A549 (cell line): ENCODE results near the gene LMTK3. TPM values are rescaled to one million over a fixed set of nuclear protein-coding genes. Genes with fewer than 3 reads are reported as not detected.

Experiments
- ATAC-seq, 2 experiments: fragments of 200-7000 bp in 1 of 2; fragments of >200 bp in 1 of 2; cut with Nextera tagmentation in 1 of 2; cut with Tn5 transposase in 1 of 2; 3 replicates each; pipeline versions ENCODE4 v1.8.0 to v1.9.1; 2018 to 2020; ENCODE audit warnings: mild to moderate bottlenecking in 1 of 2, moderate library complexity in 1 of 2
- CTCF ChIA-PET: fragments of 300-600 bp; sonication (Branson Sonifier 250); formaldehyde crosslinking; extraction: SDS; loops from one replicate; lab custom pipeline; 2021; ENCODE audit warnings: antibody characterized with exemption, inconsistent platforms; lab: Yijun Ruan, JAX
- POLR2A ChIA-PET: fragments of 350-600 bp; formaldehyde crosslinking; extraction: SDS; loops from one replicate; lab custom pipeline; 2021; ENCODE audit warnings: antibody characterized with exemption, inconsistent platforms; lab: Yijun Ruan, JAX
- DNase-seq, 2 experiments: peaks; one replicate each; pipeline versions ENCODE4 v3.0.0 to v3.0.0-alpha.2; 2011 to 2016; ENCODE audit warnings: low read depth in 1 of 2, low spot score in 1 of 2
- FAIRE-seq: peaks from 2 replicates; lab custom pipeline; 2011; peaks lifted over from hg19 to GRCh38; lab: Jason Lieb, UNC
- H3K27ac ChIP-seq, 2 experiments: fragments of >200 bp; sonication (Bioruptor Twin); formaldehyde crosslinking; 3 replicates each; pipeline ENCODE4 v1.5.1; 2016 to 2017
- H3K4me1 ChIP-seq: fragments of >200 bp; sonication (Bioruptor Twin); formaldehyde crosslinking; 3 replicates; pipeline ENCODE4 v1.6.1; 2016
- H3K4me2 ChIP-seq: fragments of >200 bp; sonication (Bioruptor Twin); formaldehyde crosslinking; 3 replicates; pipeline ENCODE4 v1.6.1; 2016
- H3K4me3 ChIP-seq: fragments of >200 bp; sonication (Bioruptor Twin); formaldehyde crosslinking; 3 replicates; pipeline ENCODE4 v1.5.1; 2016
- H3K9me3 ChIP-seq: fragments of >200 bp; sonication (Bioruptor Twin); formaldehyde crosslinking; 3 replicates; pipeline ENCODE4 v1.6.1; 2016
- CEBPB ChIP-seq, 2 experiments: fragments of >200 bp in 1 of 2; sonication (Bioruptor Twin) in 1 of 2; formaldehyde crosslinking in 1 of 2; IDR thresholded peaks; 2 replicates each; pipeline ENCODE4 v1.6.1; 2012 to 2016
- CHD2 ChIP-seq: fragments of 150-350 bp; IDR thresholded peaks from 2 replicates; pipeline ENCODE4 v1.6.1; 2014; ENCODE audit warnings: low read length; ENCODE audit not compliant: partially characterized antibody
- JUN ChIP-seq, 2 experiments: fragments of >200 bp; sonication (Bioruptor Twin); formaldehyde crosslinking; IDR thresholded peaks; 2 replicates in 1 of 2; 3 replicates in 1 of 2; pipeline ENCODE4 v1.6.1; 2016 to 2017
- NFE2L2 ChIP-seq: fragments of 150-350 bp; conservative IDR thresholded peaks from 2 replicates; pipeline ENCODE4 v1.6.1; 2014; ENCODE audit warnings: low read length
- NR3C1 ChIP-seq: fragments of >200 bp; sonication (Bioruptor Twin); formaldehyde crosslinking; IDR thresholded peaks from 3 replicates; pipeline ENCODE4 v1.6.1; 2017
- RAD21 ChIP-seq, 2 experiments: fragments of >200 bp in 1 of 2; sonication (Bioruptor Twin) in 1 of 2; formaldehyde crosslinking in 1 of 2; IDR thresholded peaks in 1 of 2; conservative IDR thresholded peaks in 1 of 2; 2 replicates in 1 of 2; 3 replicates in 1 of 2; pipeline ENCODE4 v1.6.1; 2012 to 2018; ENCODE audit warnings: inconsistent platforms in 1 of 2
- RFX5 ChIP-seq: fragments of 450-650 bp; IDR thresholded peaks from 2 replicates; pipeline ENCODE4 v1.7.1; 2014; ENCODE audit warnings: antibody characterized with exemption, mild to moderate bottlenecking, moderate library complexity
- TP53 ChIP-seq: fragments of 250-450 bp; sonication (Bioruptor Pico); IDR thresholded peaks from 2 replicates; pipeline ENCODE4 v1.5.0; 2021; ENCODE audit warnings: mild to moderate bottlenecking, moderate library complexity
- ZFP36 ChIP-seq: fragments of 450-650 bp; IDR thresholded peaks from 2 replicates; pipeline ENCODE4 v1.6.1; 2014; ENCODE audit warnings: borderline replicate concordance; ENCODE audit not compliant: partially characterized antibody
- WGBS: methylation state at CpG from one replicate; pipeline ENCODE4 v1.1.6; 2017; ENCODE audit errors: missing lambda C conversion rate; 5-methylcytosine and 5-hydroxymethylcytosine counted together
- polyA plus RNA-seq, 4 experiments: library from polyadenylated mRNA; depleted of rRNA in 3 of 4; stranded (reverse); fragments of >200 nt; fragmentation: RNase III in 1 of 4; extraction: RNeasy Plus Mini Kit Qiagen cat#74134 plus additional on column Dnase treatment in 1 of 4; gene quantifications; 2 replicates in 3 of 4; 3 replicates in 1 of 4; pipeline ENCODE4 v1.2.3, GENCODE V29; 2011 to 2017
- TF ChIP-seq, protein P1 (sequence below): fragments of 250-450 bp; sonication (Bioruptor Pico); IDR thresholded peaks from 2 replicates; pipeline ENCODE4 v1.5.0; 2020; ENCODE audit warnings: low read depth, mild to moderate bottlenecking, moderate library complexity

LMTK3 gene
- polyA plus RNA-seq, 2 of the 4 experiments (the other 2 are of a cell fraction) = 0.62 to 6.1 TPM

DNA sequence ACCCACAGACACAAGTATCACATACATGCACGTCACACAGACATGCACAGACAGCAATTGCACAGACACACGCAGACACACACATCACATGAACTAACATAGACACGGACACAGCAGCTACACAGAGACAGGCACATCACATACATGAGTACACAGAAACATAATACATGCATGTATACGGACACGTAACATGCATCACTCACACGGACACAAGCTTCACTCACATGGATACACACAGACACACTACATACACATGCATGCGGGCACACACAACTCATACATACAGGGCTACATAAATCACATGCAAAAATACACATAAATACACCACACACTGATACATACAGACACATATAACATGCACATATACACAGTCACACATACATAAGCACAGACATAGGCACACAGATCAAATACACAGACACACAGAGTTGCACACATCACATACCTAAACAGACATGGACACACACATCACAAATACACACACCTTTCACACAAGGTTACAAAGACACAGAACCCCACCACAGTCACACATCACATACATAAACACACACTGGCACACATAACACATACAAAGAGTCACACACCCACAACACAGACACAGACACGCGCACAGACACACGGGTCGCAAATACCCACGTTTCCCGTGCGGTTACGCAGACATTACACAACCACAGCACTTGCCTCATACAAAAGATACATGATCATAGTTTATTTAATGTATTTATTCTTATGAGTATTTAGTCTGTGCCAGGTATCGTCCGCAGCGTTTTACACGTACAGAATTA is 1.1 kb upstream of the LMTK3 start:
- ChIA-PET POLR2A (interaction anchor here (1.3 to 1.4 kb wide), 2 partner anchors 19 to 43 kb away, joined by 3 to 5 read pairs; no protein-coding TSS in a partner anchor), CTCF (interaction anchor here (1.3 to 10.2 kb wide), 7 partner anchors 7 to 122 kb away, joined by 4 to 101 read pairs (median 6); partner anchors contain the start of gene KDELR1)
- 54% methylated on average over 19 of the region's 19 CpGs for WGBS
- H3K4me2 ChIP-seq = peak overlapping the region; percentile 86
- ATAC-seq (no peak), FAIRE-seq (peak; percentile 54), DNase-seq (no peak)
- H3K27ac ChIP-seq = peak overlapping the region; percentile 92 to 93
- H3K4me1 ChIP-seq = peaks cover 34% of the 10 kb centered on the region
- no peak for TF ChIP-seq RAD21 (conservative IDR thresholded peaks at IDR 0.05 in 1 of 2, IDR thresholded peaks at IDR 0.05 in 1 of 2)
- peak; percentile 38 to 76; a peak in 2 of 4 replicates for TF ChIP-seq CEBPB (IDR thresholded peaks at IDR 0.05)
- no peaks in the 10 kb centered on the region for H3K9me3 ChIP-seq
- H3K4me3 ChIP-seq = peak overlapping the region; percentile 59

DNA sequence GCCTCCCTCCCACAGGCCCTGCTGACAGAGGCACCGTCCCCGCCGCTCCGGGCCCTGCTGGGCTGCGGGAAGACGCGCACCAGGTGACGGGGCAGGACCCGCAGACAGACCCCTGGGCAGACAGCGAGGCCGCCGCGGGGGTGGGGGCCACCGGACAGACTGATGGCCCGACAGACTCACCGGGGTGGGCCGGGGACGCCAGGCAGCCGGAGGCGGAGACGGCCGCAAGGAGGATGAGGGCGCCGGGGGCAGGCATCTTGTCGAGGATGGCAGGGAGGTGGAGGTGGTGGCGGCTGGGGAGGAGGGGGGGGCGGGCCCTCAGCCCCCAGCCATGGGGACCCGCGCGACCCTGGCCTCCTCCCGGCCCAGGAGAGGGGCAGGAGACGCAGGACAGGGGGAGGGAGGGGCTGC is 309 bp downstream of the LMTK3 start:
- Histone ChIP-seq H3K4me3 (peak overlapping the region; percentile 34), H3K4me1 (peaks cover 30% of the 10 kb centered on the region), H3K27ac (peak overlapping the region; percentile 56 to 92), H3K9me3 (no peaks in the 10 kb centered on the region), H3K4me2 (peak overlapping the region; percentile 86)
- ChIA-PET POLR2A (interaction anchor here (1.0 to 1.1 kb wide), 2 partner anchors 24 to 108 kb away, joined by 3 read pairs; partner anchors contain the start of gene SPHK2), CTCF (interaction anchor here (1.3 to 10.2 kb wide), 6 partner anchors 21 to 97 kb away, joined by 5 to 618 read pairs (median 96); partner anchors contain the start of gene SPACA4)
- WGBS = 43% methylated on average over 10 of the region's 32 CpGs
- DNase-seq = no peak
- no peak for FAIRE-seq
- TF ChIP-seq RFX5 = no peak
- peak; percentile 1 to 16; a peak in 3 of 6 replicates for ATAC-seq

DNA sequence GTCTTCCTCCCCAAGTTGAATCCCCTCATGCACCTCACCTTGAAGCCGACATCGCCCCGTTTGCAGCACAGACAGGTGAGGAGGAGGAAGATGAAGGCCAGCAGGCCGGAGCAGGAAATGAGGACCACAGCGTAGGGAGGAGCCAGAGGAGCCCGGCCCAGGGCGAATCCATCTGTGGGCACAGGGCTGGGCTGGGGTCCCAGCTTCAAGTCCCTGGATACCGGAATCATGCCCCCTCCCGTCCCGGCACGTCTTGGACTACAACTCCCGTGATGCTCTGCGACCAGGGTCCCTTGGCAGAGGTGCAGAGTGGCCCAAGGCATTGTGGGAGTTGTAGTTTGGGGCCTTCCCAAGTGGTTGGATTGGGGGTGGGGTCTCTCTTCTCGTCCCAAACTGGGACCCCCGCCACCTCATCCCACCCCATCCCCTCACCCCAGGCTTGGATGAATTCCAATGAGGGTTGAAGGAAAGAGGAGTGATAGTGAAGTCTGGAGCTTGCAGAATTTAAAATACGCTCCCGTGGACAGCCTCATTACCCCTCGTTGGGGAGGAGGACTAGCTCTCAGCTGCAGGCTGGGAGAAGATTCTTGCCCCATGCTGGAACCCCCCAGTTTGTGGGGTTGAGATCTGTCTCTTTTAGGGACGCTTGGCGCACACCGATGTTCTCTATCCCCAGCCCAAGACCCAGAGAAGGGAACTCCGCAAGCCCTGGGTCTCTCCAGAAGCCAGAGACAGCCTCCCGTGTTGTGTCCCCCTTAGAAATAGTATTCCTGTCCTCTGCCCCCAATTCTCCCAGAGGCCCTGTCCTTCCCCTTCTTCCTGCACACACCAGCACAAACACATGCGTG is 990 bp downstream of the LMTK3 start:
- H3K4me1 ChIP-seq = peaks cover 29% of the 10 kb centered on the region
- ChIA-PET CTCF (interaction anchor here (1.1 to 9.6 kb wide), 10 partner anchors 8 to 98 kb away, joined by 3 to 618 read pairs (median 18); partner anchors contain the start of gene SPACA4), POLR2A (interaction anchor here (0.6 to 1.1 kb wide), 3 partner anchors 23 to 109 kb away, joined by 3 read pairs; partner anchors contain the start of gene SPHK2)
- no peaks in the 10 kb centered on the region for H3K9me3 ChIP-seq
- 32% methylated on average over 22 of the region's 24 CpGs for WGBS
- peak overlapping the region; percentile 86 for H3K4me2 ChIP-seq
- H3K27ac ChIP-seq = peak overlapping the region; percentile 56 to 92
- DNase-seq (peak in 1 of 2 experiments; percentile 77), FAIRE-seq (no peak)
- TF ChIP-seq RAD21 (conservative IDR thresholded peaks at IDR 0.05 in 1 of 2, IDR thresholded peaks at IDR 0.05 in 1 of 2) (no peak), CHD2 (peak; percentile 42), NFE2L2 (0 out of 2 replicates have a peak, but pooled peaks have one; percentile 12), NR3C1 (no peak)
- TF ChIP-seq, protein P1, sequence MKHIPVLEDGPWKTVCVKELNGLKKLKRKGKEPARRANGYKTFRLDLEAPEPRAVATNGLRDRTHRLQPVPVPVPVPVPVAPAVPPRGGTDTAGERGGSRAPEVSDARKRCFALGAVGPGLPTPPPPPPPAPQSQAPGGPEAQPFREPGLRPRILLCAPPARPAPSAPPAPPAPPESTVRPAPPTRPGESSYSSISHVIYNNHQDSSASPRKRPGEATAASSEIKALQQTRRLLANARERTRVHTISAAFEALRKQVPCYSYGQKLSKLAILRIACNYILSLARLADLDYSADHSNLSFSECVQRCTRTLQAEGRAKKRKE (CRISPR knock-in tag) = no peak
- TF ChIP-seq, all 56 proteins: peak for 2
- H3K4me3 ChIP-seq = peak overlapping the region; percentile 34
- peak; percentile 37 to 67; a peak in 5 of 6 replicates for ATAC-seq

DNA sequence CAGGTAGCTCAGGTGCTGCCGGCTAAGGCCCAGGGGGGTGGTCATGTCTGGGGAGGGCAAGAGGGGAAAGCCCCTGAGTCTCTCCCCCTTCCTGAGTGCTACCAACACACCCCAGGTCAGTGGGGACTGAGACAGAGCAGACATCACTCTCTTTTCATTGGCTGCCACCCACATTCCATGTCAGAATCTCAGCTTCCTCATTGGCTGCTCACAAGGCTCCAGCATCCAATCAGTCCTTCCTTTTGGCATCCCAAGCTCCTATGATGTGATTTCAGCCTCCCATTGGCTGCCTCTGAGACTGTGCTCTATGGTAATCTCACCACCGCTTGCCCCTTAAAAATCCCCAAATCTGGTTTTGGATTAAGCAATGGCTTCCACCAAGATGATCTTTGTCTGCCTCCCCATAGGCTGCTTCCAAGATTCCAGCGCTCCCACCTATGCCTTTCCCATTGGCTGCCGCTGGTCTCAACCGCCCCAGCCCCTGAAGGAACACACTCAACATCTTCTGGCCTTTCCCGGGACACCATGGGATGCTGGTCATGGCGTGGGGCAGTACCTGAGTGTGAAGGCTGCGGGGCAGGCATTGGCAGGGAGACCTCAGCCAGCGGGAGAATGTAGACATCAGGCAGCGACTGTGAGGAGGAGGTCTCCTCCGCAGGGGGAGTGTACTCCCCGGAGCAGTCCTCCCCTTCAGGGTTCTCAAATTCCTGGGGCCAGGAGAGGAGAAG is 2.0 kb downstream of the LMTK3 start:
- Histone ChIP-seq H3K4me3 (no peak overlapping the region), H3K4me2 (no peak overlapping the region), H3K9me3 (no peaks in the 10 kb centered on the region), H3K4me1 (peaks cover 29% of the 10 kb centered on the region), H3K27ac (peak overlapping the region in 1 of 2 experiments; percentile 92; a peak in 4 of 6 replicates)
- CTCF ChIA-PET = interaction anchor here (0.6 to 9.6 kb wide), 16 partner anchors 9 to 189 kb away, joined by 3 to 618 read pairs (median 4); partner anchors contain the start of gene SPACA4
- no peak for TF ChIP-seq RAD21 (conservative IDR thresholded peaks at IDR 0.05 in 1 of 2, IDR thresholded peaks at IDR 0.05 in 1 of 2)
- TF ChIP-seq TP53 (CRISPR knock-in tag) = no peak
- no peak for TF ChIP-seq JUN (IDR thresholded peaks at IDR 0.05)
- no peak for TF ChIP-seq ZFP36
- POLR2A ChIA-PET = interaction anchor here (1.7 kb wide), 1 partner anchor 16 kb away, joined by 5 read pairs; no protein-coding TSS in a partner anchor
- DNase-seq (peak in 1 of 2 experiments; percentile 74), FAIRE-seq (no peak), ATAC-seq (no peak)
- WGBS = 92% methylated on average over 12 of the region's 12 CpGs
